Measurements from ENCODE around the gene CDH4. TPM values are rescaled to one million over a fixed set of nuclear protein-coding genes. Genes with fewer than 3 reads are reported as not detected.

Gene CDH4
- total RNA-seq, 2 experiments from 2014 or later: not detected

DNA sequence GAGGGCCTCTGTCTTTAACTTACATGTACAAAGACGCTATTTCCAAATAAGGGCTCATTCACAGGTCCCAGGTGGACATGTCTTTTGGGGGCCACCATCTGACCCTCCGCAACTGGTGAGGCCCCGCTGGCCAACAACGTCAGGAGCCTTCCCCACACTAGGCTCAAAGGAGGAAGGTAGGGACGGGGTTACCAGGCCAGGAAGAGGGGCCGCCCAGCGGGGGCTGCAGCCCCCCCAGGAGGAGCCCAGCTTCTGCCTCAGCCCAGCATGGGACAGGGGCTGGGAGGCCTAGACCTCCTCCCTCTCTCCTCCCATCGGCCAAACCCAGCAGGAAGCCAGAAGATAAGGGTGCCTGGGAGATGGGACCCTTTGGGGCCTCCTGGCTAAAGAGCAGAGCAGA lies 670.9 kb downstream of the CDH4 start:
- no peak for TF ChIP-seq EZH2phosphoT487 (IDR thresholded peaks at IDR 0.05; ENCODE audit: borderline replicate concordance, low read depth, low read length)
- TF ChIP-seq, protein P1, sequence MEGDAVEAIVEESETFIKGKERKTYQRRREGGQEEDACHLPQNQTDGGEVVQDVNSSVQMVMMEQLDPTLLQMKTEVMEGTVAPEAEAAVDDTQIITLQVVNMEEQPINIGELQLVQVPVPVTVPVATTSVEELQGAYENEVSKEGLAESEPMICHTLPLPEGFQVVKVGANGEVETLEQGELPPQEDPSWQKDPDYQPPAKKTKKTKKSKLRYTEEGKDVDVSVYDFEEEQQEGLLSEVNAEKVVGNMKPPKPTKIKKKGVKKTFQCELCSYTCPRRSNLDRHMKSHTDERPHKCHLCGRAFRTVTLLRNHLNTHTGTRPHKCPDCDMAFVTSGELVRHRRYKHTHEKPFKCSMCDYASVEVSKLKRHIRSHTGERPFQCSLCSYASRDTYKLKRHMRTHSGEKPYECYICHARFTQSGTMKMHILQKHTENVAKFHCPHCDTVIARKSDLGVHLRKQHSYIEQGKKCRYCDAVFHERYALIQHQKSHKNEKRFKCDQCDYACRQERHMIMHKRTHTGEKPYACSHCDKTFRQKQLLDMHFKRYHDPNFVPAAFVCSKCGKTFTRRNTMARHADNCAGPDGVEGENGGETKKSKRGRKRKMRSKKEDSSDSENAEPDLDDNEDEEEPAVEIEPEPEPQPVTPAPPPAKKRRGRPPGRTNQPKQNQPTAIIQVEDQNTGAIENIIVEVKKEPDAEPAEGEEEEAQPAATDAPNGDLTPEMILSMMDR (conservative IDR thresholded peaks at IDR 0.05; ENCODE audit: low read length): no peak
- no TSS peak for BruUV-seq (replicated peaks)

DNA sequence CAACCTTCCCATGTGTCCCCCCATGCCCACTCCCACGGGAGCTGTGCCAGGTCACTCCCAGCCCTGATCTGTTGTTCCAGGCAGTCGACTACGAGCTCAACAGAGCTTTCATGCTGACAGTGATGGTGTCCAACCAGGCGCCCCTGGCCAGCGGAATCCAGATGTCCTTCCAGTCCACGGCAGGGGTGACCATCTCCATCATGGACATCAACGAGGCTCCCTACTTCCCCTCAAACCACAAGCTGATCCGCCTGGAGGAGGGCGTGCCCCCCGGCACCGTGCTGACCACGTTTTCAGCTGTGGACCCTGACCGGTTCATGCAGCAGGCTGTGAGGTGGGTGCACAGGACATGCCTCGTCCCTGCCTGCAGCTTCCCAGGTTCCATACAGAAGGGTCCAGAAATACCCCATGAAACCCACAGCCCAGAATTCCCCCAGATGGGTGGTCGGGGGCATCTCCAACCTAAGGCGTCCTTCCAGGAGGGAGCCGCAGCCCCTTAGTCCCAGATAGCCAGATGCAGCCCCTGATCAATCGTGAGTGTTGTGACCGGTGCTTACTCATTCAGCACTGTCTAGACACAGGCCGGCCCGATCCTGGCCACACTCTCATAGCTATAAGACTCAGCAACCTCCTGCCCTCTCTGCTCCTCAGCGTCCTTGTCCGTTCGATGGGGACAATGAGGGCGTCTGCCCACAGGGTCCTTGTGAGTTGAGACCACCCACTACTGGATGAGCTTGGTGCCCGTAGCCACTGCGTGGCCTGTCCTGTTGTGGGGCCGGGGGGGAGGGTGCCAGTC lies 671.5 kb downstream of the CDH4 start:
- TF ChIP-seq EZH2phosphoT487 (IDR thresholded peaks at IDR 0.05; ENCODE audit: borderline replicate concordance, low read depth, low read length): no peak
- TF ChIP-seq, protein P1 (conservative IDR thresholded peaks at IDR 0.05; ENCODE audit: low read length): no peak
- intact Hi-C loops (cut with micrococcal nuclease; ENCODE audit: unreplicated experiment): no loop called here
- BruUV-seq (replicated peaks): no TSS peak
- CTCF ChIA-PET (ENCODE audit: unreplicated experiment): no interaction called here
- Histone ChIP-seq H3K4me3 (ENCODE audit: low read depth, low read length, poor library complexity, severe bottlenecking) (no peak overlapping the region), H3K9me3 (ENCODE audit: low read length) (no peaks in the 10 kb centered on the region), H3K4me2 (ENCODE audit: low read length) (no peak overlapping the region), H2AFZ (ENCODE audit: low read length) (no peak overlapping the region), H3K36me3 (ENCODE audit: insufficient read depth, low read length) (no peaks in the 10 kb centered on the region), H3K79me2 (ENCODE audit: insufficient read depth, low read depth, low read length) (no peaks in the 10 kb centered on the region), H3K4me1 (ENCODE audit: insufficient read depth, low read length, poor library complexity, severe bottlenecking) (no peaks in the 10 kb centered on the region), H4K20me1 (ENCODE audit: insufficient read depth, low read length) (no peaks in the 10 kb centered on the region), H3K27ac (ENCODE audit: low read depth, low read length, poor library complexity, severe bottlenecking) (no peak overlapping the region), H3K9me2 (ENCODE audit: insufficient read depth, low read length) (no peaks in the 10 kb centered on the region)
- POLR2A ChIA-PET: no interaction called here
- DNase-seq (ENCODE audit: low spot score): no peak

More for the DNA sequence above, 670.9 kb downstream of the CDH4 start:
- H3K9me3 ChIP-seq (ENCODE audit: low read length): no peaks in the 10 kb centered on the region
- H3K36me3 ChIP-seq (ENCODE audit: insufficient read depth, low read length): no peaks in the 10 kb centered on the region
- ChIA-PET POLR2A (no interaction called here), CTCF (ENCODE audit: unreplicated experiment) (no interaction called here)
- H3K27ac ChIP-seq (ENCODE audit: low read depth, low read length, poor library complexity, severe bottlenecking): no peak overlapping the region
- H2AFZ ChIP-seq (ENCODE audit: low read length): no peak overlapping the region
- intact Hi-C loops (cut with micrococcal nuclease; ENCODE audit: unreplicated experiment): no loop called here
- no peak overlapping the region for H3K4me2 ChIP-seq (ENCODE audit: low read length)
- DNase-seq (ENCODE audit: low spot score): no peak
- no peaks in the 10 kb centered on the region for H3K79me2 ChIP-seq (ENCODE audit: insufficient read depth, low read depth, low read length)
- no peaks in the 10 kb centered on the region for H3K4me1 ChIP-seq (ENCODE audit: insufficient read depth, low read length, poor library complexity, severe bottlenecking)
- no peaks in the 10 kb centered on the region for H3K9me2 ChIP-seq (ENCODE audit: insufficient read depth, low read length)
- no peaks in the 10 kb centered on the region for H4K20me1 ChIP-seq (ENCODE audit: insufficient read depth, low read length)
- no peak overlapping the region for H3K4me3 ChIP-seq (ENCODE audit: low read depth, low read length, poor library complexity, severe bottlenecking)

DNA sequence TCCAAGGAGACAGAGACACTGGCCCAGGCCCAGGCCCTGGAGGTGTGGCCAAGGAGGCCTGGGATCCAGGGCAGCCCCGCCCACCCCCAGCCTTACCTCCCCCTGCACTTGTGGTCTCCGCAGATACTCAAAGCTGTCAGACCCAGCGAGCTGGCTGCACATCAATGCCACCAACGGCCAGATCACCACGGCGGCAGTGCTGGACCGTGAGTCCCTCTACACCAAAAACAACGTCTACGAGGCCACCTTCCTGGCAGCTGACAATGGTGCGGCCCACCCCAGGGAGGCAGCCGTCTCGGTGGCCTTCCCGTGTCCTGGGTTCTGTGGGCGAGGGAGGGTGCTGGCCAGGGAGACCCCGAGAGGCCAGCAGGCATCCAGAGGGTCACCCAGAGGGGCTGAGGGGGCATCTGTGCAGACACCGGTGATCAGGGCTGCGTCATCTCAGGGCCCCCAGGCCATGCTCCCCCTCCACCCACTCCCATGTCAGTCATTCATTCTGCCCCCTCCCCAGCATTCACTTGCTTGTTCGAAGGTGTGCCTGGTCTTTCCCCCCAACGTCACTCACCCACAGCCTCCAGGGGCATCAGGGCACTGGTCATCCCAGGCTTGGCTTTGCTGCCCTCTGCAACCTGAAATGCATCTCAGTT lies 672.3 kb downstream of the CDH4 start:
- ChIA-PET POLR2A (no interaction called here), CTCF (ENCODE audit: unreplicated experiment) (no interaction called here)
- intact Hi-C loops (cut with micrococcal nuclease; ENCODE audit: unreplicated experiment): no loop called here
- no peaks in the 10 kb centered on the region for H3K4me1 ChIP-seq (ENCODE audit: insufficient read depth, low read length, poor library complexity, severe bottlenecking)
- H3K4me2 ChIP-seq (ENCODE audit: low read length): no peak overlapping the region
- TF ChIP-seq, protein P1 (conservative IDR thresholded peaks at IDR 0.05; ENCODE audit: low read length): no peak
- TF ChIP-seq EZH2phosphoT487 (IDR thresholded peaks at IDR 0.05; ENCODE audit: borderline replicate concordance, low read depth, low read length): no peak
- H3K27ac ChIP-seq (ENCODE audit: low read depth, low read length, poor library complexity, severe bottlenecking): no peak overlapping the region
- H4K20me1 ChIP-seq (ENCODE audit: insufficient read depth, low read length): no peaks in the 10 kb centered on the region
- no peak for DNase-seq (ENCODE audit: low spot score)
- H2AFZ ChIP-seq (ENCODE audit: low read length): no peak overlapping the region
- BruUV-seq (replicated peaks): no TSS peak
- H3K36me3 ChIP-seq (ENCODE audit: insufficient read depth, low read length): no peaks in the 10 kb centered on the region
- no peaks in the 10 kb centered on the region for H3K9me3 ChIP-seq (ENCODE audit: low read length)
- no peaks in the 10 kb centered on the region for H3K79me2 ChIP-seq (ENCODE audit: insufficient read depth, low read depth, low read length)
- H3K4me3 ChIP-seq (ENCODE audit: low read depth, low read length, poor library complexity, severe bottlenecking): no peak overlapping the region
- no peaks in the 10 kb centered on the region for H3K9me2 ChIP-seq (ENCODE audit: insufficient read depth, low read length)

Data from OCI-LY7 (cell line).